HEK293 (cell line): ENCODE measurements around the gene PDZD4.

ENCODE experiments used
- CTCF ChIA-PET: fragments of 350-600 bp; formaldehyde crosslinking; extraction: SDS; loops from one replicate; lab custom pipeline; 2021; ENCODE audit warnings: antibody characterized with exemption; lab: Yijun Ruan, JAX
- POLR2A ChIA-PET: fragments of 300-600 bp; formaldehyde crosslinking; extraction: SDS; loops from one replicate; lab custom pipeline; 2020; ENCODE audit warnings: antibody characterized with exemption, inconsistent platforms; lab: Yijun Ruan, JAX
- H3K27ac ChIP-seq: fragments of 200-500 bp; sonication (Bioruptor generic); 2 replicates; pipeline ENCODE4 v1.5.1; 2014; ENCODE audit warnings: low read depth, low read length, control low read depth, inconsistent platforms; ENCODE audit errors: extremely low read depth
- H3K36me3 ChIP-seq, 2 experiments: fragments of 200-500 bp in 1 of 2; sonication (Bioruptor generic) in 1 of 2; 1 replicate in 1 of 2; 2 replicates in 1 of 2; pipeline ENCODE4 v1.5.1; 2014 to 2017; ENCODE audit warnings: inconsistent platforms in 2 of 2, low read length in 2 of 2; ENCODE audit not compliant: control insufficient read depth in 2 of 2, insufficient read depth in 1 of 2
- H3K4me1 ChIP-seq: fragments of 200-500 bp; sonication (Bioruptor generic); 2 replicates; pipeline ENCODE4 v1.5.1; 2014; ENCODE audit warnings: mild to moderate bottlenecking, low read length, inconsistent platforms; ENCODE audit not compliant: control insufficient read depth, insufficient read depth
- H3K4me3 ChIP-seq: 2 replicates; pipeline ENCODE4 v1.5.1; 2011; ENCODE audit warnings: low read depth, mild to moderate bottlenecking, control low read depth, low read length, moderate library complexity
- H3K9me3 ChIP-seq: fragments of 200-500 bp; sonication (Bioruptor generic); 2 replicates; pipeline ENCODE4 v1.5.1; 2014; ENCODE audit warnings: low read depth, low read length, inconsistent platforms; ENCODE audit not compliant: control insufficient read depth, insufficient read depth
- GLI4 ChIP-seq: fragments of 450-650 bp; formaldehyde crosslinking; IDR thresholded peaks from 2 replicates; pipeline ENCODE4 v1.5.1; 2016; ENCODE audit warnings: missing biosample characterization, missing genetic modification characterization
- PRDM1 ChIP-seq: fragments of 450-650 bp; formaldehyde crosslinking; IDR thresholded peaks from 2 replicates; pipeline ENCODE4; 2016; ENCODE audit warnings: missing biosample characterization, missing genetic modification characterization
- REST ChIP-seq: fragments of 450-650 bp; formaldehyde crosslinking; IDR thresholded peaks from 2 replicates; pipeline ENCODE4 v1.5.1; 2016; ENCODE audit warnings: missing biosample characterization, missing genetic modification characterization
- SALL2 ChIP-seq: fragments of 450-650 bp; formaldehyde crosslinking; IDR thresholded peaks from 2 replicates; pipeline ENCODE4 v1.5.0; 2017; ENCODE audit warnings: missing biosample characterization, mild to moderate bottlenecking, missing genetic modification characterization, borderline replicate concordance
- SETDB1 ChIP-seq: IDR thresholded peaks from one replicate; pipeline ENCODE4 v1.6.1; 2017; ENCODE audit warnings: mild to moderate bottlenecking, low read length, moderate library complexity, mixed read lengths; ENCODE audit not compliant: insufficient read length
- ZBTB17 ChIP-seq: fragments of 450-650 bp; formaldehyde crosslinking; IDR thresholded peaks from 2 replicates; pipeline ENCODE4 v1.5.1; 2016; ENCODE audit warnings: missing biosample characterization, missing genetic modification characterization
- ZBTB20 ChIP-seq: fragments of 450-650 bp; formaldehyde crosslinking; IDR thresholded peaks from 2 replicates; pipeline ENCODE4 v1.5.1; 2016; ENCODE audit warnings: missing biosample characterization, missing genetic modification characterization
- ZNF114 ChIP-seq: fragments of 450-650 bp; formaldehyde crosslinking; IDR thresholded peaks from 2 replicates; pipeline ENCODE4 v1.5.0; 2017; ENCODE audit warnings: missing biosample characterization, missing genetic modification characterization
- ZNF2 ChIP-seq: fragments of 450-650 bp; formaldehyde crosslinking; IDR thresholded peaks from 2 replicates; pipeline ENCODE4 v1.5.1; 2016; ENCODE audit warnings: missing biosample characterization, missing genetic modification characterization
- ZNF202 ChIP-seq: fragments of 450-650 bp; formaldehyde crosslinking; IDR thresholded peaks from 2 replicates; pipeline ENCODE4 v1.5.1; 2016; ENCODE audit warnings: missing biosample characterization, missing genetic modification characterization, borderline replicate concordance
- ZNF266 ChIP-seq: fragments of 450-650 bp; formaldehyde crosslinking; IDR thresholded peaks from 2 replicates; pipeline ENCODE4 v1.5.1; 2016; ENCODE audit warnings: missing biosample characterization, missing genetic modification characterization, low read depth
- ZNF366 ChIP-seq: fragments of 450-650 bp; formaldehyde crosslinking; conservative IDR thresholded peaks from 2 replicates; pipeline ENCODE4 v1.5.1; 2016; ENCODE audit warnings: missing biosample characterization, missing genetic modification characterization
- ZNF37A ChIP-seq: fragments of 450-650 bp; IDR thresholded peaks from 2 replicates; pipeline ENCODE4 v1.5.1; 2018; ENCODE audit warnings: missing biosample characterization, missing genetic modification characterization
- ZNF548 ChIP-seq: fragments of 450-650 bp; formaldehyde crosslinking; IDR thresholded peaks from 2 replicates; pipeline ENCODE4 v1.5.1; 2016; ENCODE audit warnings: missing biosample characterization, missing genetic modification characterization
- ZNF555 ChIP-seq: fragments of 450-650 bp; formaldehyde crosslinking; conservative IDR thresholded peaks from 2 replicates; pipeline ENCODE4 v1.5.1; 2017; ENCODE audit warnings: missing biosample characterization, mild to moderate bottlenecking, missing genetic modification characterization, inconsistent platforms
- ZNF558 ChIP-seq: fragments of 450-650 bp; formaldehyde crosslinking; IDR thresholded peaks from 2 replicates; pipeline ENCODE4 v1.5.1; 2016; ENCODE audit warnings: missing biosample characterization, missing genetic modification characterization
- ZNF624 ChIP-seq: fragments of 450-650 bp; formaldehyde crosslinking; IDR thresholded peaks from 2 replicates; pipeline ENCODE4 v1.5.1; 2017; ENCODE audit warnings: missing biosample characterization, missing genetic modification characterization
- TF ChIP-seq, protein P1 (sequence below): fragments of 450-650 bp; formaldehyde crosslinking; IDR thresholded peaks from 2 replicates; pipeline ENCODE4 v1.5.1; 2016; ENCODE audit warnings: missing biosample characterization, missing genetic modification characterization
- TF ChIP-seq, protein P2 (sequence below): fragments of 450-650 bp; formaldehyde crosslinking; IDR thresholded peaks from 2 replicates; pipeline ENCODE4 v1.5.1; 2016; ENCODE audit warnings: missing biosample characterization, missing genetic modification characterization
- TF ChIP-seq, protein P3 (sequence below): fragments of 450-650 bp; formaldehyde crosslinking; IDR thresholded peaks from 2 replicates; pipeline ENCODE4 v1.5.1; 2016; ENCODE audit warnings: missing biosample characterization, missing genetic modification characterization
- TF ChIP-seq, protein P4 (sequence below): fragments of 450-650 bp; formaldehyde crosslinking; IDR thresholded peaks from 2 replicates; pipeline ENCODE4 v1.5.1; 2016; ENCODE audit warnings: missing biosample characterization, missing genetic modification characterization, borderline replicate concordance

The PDZD4 gene

DNA sequence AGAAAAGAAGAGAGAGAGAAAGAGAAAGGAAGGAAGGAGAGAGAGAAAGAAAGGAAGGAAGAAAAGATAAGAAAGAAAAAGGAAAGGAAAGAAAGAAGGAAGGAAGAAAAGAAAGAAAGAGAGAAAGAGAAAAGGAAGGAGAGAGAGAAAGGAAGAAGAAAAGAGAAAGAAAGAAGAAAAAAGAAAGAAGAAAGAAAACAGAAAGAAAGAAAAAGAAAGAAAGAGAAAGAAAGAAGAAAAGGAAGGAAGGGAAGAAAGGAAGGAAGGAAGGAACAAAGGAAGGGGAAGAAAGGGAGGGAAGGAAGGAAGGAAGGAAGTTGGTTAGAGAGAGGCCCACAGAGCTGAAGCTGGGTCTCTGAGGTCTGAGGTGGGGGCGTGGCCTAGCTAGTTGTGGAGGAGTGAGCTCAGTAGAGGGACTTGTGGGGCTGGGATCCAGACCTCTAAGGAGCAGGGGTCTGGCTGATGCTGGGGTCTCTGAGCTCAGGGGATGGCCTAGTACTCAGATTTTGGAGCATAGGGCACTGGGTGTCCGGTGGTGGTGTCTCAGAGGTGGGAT is 27.1 kb upstream of the PDZD4 start:
- no peak overlapping the region for H3K4me3 ChIP-seq
- TF ChIP-seq ZNF558 (tag by site-specific recombination) (no peak), ZBTB20 (tag by site-specific recombination) (no peak), ZNF114 (tag by site-specific recombination) (no peak), ZNF555 (tag by site-specific recombination) (no peak), ZNF548 (no peak), GLI4 (tag by site-specific recombination) (no peak), PRDM1 (tag by site-specific recombination) (peak; percentile 94), SALL2 (tag by site-specific recombination) (0 out of 2 replicates have a peak, but pooled peaks have one; percentile 33), ZNF366 (peak; percentile 95), ZNF266 (tag by site-specific recombination) (no peak), SETDB1 (no peak)
- TF ChIP-seq, protein P1, sequence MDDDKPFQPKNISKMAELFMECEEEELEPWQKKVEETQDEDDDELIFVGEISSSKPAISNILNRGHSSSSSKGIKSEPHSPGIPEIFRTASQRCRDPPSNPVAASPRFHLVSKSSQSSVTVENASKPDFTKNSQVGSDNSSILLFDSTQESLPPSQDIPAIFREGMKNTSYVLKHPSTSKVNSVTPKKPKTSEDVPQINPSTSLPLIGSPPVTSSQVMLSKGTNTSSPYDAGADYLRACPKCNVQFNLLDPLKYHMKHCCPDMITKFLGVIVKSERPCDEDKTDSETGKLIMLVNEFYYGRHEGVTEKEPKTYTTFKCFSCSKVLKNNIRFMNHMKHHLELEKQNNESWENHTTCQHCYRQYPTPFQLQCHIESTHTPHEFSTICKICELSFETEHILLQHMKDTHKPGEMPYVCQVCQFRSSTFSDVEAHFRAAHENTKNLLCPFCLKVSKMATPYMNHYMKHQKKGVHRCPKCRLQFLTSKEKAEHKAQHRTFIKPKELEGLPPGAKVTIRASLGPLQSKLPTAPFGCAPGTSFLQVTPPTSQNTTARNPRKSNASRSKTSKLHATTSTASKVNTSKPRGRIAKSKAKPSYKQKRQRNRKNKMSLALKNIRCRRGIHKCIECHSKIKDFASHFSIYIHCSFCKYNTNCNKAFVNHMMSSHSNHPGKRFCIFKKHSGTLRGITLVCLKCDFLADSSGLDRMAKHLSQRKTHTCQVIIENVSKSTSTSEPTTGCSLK (tag by site-specific recombination) = no peak
- TF ChIP-seq, protein P2, sequence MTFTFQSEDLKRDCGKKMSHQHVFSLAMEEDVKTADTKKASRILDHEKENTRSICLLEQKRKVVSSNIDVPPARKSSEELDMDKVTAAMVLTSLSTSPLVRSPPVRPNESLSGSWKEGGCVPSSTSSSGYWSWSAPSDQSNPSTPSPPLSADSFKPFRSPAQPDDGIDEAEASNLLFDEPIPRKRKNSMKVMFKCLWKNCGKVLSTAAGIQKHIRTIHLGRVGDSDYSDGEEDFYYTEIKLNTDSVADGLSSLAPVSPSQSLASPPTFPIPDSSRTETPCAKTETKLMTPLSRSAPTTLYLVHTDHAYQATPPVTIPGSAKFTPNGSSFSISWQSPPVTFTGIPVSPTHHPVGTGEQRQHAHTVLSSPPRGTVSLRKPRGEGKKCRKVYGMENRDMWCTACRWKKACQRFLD (tag by site-specific recombination) = no peak
- TF ChIP-seq, protein P3, sequence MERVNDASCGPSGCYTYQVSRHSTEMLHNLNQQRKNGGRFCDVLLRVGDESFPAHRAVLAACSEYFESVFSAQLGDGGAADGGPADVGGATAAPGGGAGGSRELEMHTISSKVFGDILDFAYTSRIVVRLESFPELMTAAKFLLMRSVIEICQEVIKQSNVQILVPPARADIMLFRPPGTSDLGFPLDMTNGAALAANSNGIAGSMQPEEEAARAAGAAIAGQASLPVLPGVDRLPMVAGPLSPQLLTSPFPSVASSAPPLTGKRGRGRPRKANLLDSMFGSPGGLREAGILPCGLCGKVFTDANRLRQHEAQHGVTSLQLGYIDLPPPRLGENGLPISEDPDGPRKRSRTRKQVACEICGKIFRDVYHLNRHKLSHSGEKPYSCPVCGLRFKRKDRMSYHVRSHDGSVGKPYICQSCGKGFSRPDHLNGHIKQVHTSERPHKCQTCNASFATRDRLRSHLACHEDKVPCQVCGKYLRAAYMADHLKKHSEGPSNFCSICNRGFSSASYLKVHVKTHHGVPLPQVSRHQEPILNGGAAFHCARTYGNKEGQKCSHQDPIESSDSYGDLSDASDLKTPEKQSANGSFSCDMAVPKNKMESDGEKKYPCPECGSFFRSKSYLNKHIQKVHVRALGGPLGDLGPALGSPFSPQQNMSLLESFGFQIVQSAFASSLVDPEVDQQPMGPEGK (tag by site-specific recombination) = no peak
- CTCF ChIA-PET = interaction anchor here (1.1 kb wide), 1 partner anchor 90 kb away, joined by 3 read pairs; no protein-coding TSS in a partner anchor
- H3K27ac ChIP-seq = no peak overlapping the region
- no peaks in the 10 kb centered on the region for H3K9me3 ChIP-seq
- no peaks in the 10 kb centered on the region for H3K4me1 ChIP-seq
- POLR2A ChIA-PET = no interaction called here
- H3K36me3 ChIP-seq = no peaks in the 10 kb centered on the region

- no peaks in the 10 kb centered on the region for H3K4me1 ChIP-seq
- ChIA-PET CTCF (no interaction called here), POLR2A (no interaction called here)
- TF ChIP-seq ZNF202 (tag by site-specific recombination) (no peak), ZNF624 (tag by site-specific recombination) (no peak), ZNF37A (no peak), ZNF2 (no peak), REST (no peak), ZBTB17 (no peak)
- TF ChIP-seq, protein P4, sequence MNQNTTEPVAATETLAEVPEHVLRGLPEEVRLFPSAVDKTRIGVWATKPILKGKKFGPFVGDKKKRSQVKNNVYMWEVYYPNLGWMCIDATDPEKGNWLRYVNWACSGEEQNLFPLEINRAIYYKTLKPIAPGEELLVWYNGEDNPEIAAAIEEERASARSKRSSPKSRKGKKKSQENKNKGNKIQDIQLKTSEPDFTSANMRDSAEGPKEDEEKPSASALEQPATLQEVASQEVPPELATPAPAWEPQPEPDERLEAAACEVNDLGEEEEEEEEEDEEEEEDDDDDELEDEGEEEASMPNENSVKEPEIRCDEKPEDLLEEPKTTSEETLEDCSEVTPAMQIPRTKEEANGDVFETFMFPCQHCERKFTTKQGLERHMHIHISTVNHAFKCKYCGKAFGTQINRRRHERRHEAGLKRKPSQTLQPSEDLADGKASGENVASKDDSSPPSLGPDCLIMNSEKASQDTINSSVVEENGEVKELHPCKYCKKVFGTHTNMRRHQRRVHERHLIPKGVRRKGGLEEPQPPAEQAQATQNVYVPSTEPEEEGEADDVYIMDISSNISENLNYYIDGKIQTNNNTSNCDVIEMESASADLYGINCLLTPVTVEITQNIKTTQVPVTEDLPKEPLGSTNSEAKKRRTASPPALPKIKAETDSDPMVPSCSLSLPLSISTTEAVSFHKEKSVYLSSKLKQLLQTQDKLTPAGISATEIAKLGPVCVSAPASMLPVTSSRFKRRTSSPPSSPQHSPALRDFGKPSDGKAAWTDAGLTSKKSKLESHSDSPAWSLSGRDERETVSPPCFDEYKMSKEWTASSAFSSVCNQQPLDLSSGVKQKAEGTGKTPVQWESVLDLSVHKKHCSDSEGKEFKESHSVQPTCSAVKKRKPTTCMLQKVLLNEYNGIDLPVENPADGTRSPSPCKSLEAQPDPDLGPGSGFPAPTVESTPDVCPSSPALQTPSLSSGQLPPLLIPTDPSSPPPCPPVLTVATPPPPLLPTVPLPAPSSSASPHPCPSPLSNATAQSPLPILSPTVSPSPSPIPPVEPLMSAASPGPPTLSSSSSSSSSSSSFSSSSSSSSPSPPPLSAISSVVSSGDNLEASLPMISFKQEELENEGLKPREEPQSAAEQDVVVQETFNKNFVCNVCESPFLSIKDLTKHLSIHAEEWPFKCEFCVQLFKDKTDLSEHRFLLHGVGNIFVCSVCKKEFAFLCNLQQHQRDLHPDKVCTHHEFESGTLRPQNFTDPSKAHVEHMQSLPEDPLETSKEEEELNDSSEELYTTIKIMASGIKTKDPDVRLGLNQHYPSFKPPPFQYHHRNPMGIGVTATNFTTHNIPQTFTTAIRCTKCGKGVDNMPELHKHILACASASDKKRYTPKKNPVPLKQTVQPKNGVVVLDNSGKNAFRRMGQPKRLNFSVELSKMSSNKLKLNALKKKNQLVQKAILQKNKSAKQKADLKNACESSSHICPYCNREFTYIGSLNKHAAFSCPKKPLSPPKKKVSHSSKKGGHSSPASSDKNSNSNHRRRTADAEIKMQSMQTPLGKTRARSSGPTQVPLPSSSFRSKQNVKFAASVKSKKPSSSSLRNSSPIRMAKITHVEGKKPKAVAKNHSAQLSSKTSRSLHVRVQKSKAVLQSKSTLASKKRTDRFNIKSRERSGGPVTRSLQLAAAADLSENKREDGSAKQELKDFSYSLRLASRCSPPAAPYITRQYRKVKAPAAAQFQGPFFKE (tag by site-specific recombination) = no peak
- no peaks in the 10 kb centered on the region for H3K36me3 ChIP-seq
- H3K27ac ChIP-seq = no peak overlapping the region
- no peaks in the 10 kb centered on the region for H3K9me3 ChIP-seq
- no peak overlapping the region for H3K4me3 ChIP-seq
Observed at GRCh38 chrX:153854702-153855101, 24.4 kb upstream of the PDZD4 start.
